Nephron progenitor cell (in vitro differentiated cells): ENCODE results near the gene PAFAH2.
A peak's percentile ranks its signal among the peaks of the same experiment; 100 is the strongest.
"Not testable (repeated sequence)": the region's sequence is repeated elsewhere in the genome, so short reads cannot be mapped to it uniquely, and the experiment has no call there.

Experiments used
- DNase-seq: peaks from one replicate; pipeline ENCODE4 v3.0.0; 2021
- H3K27ac Mint-ChIP-seq: 2 replicates; pipeline ENCODE4 v1.8.0; 2021; ENCODE audit warnings: mild to moderate bottlenecking, moderate library complexity, mixed read lengths
- H3K27me3 Mint-ChIP-seq: 2 replicates; pipeline ENCODE4 v1.8.0; 2021; ENCODE audit warnings: mild to moderate bottlenecking, low read depth, mixed read lengths; ENCODE audit not compliant: poor library complexity
- H3K36me3 Mint-ChIP-seq: 2 replicates; pipeline ENCODE4 v1.8.0; 2021; ENCODE audit warnings: low read depth, mixed read lengths
- H3K4me1 Mint-ChIP-seq: 2 replicates; pipeline ENCODE4 v1.8.0; 2021; ENCODE audit warnings: mixed read lengths
- H3K4me3 Mint-ChIP-seq: 2 replicates; pipeline ENCODE4 v1.8.0; 2021; ENCODE audit warnings: mild to moderate bottlenecking, moderate library complexity, mixed read lengths
- H3K9me3 Mint-ChIP-seq: 2 replicates; pipeline ENCODE4 v1.8.0; 2021; ENCODE audit warnings: mild to moderate bottlenecking, moderate library complexity, mixed read lengths
- TF ChIP-seq, protein P1 (sequence below): fragments of 200-600 bp; sonication (generic); IDR thresholded peaks from 2 replicates; pipeline ENCODE4 v1.5.0; 2021; ENCODE audit warnings: antibody characterized with exemption

Gene PAFAH2

DNA sequence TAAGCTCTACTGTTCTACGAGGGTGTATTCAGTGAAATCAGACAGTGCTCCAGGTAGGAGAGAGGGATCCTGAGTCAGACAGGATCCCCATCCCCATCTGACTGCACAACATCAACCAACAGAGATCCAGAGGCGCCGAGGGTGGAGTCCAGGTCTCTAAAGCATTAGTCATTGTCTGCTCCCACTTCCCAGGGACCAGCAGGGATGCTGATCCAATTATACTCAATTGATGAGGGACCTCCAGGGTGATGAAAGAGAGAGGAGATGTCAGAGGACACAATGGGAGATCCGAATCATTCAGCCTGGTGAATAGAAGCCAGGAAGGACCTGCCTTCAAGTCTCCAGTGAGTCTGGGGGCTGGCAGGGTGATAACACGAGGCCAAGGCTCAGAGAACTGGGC is 52.1 kb downstream of the PAFAH2 start:
- Mint-ChIP-seq H3K36me3 (peaks cover 17% of the 10 kb centered on the region), H3K27ac (no peak overlapping the region), H3K4me1 (no peaks in the 10 kb centered on the region), H3K9me3 (peaks cover 20% of the 10 kb centered on the region), H3K27me3 (peaks cover 7% of the 10 kb centered on the region), H3K4me3 (no peak overlapping the region)
- DNase-seq = no peak
- TF ChIP-seq, protein P1, sequence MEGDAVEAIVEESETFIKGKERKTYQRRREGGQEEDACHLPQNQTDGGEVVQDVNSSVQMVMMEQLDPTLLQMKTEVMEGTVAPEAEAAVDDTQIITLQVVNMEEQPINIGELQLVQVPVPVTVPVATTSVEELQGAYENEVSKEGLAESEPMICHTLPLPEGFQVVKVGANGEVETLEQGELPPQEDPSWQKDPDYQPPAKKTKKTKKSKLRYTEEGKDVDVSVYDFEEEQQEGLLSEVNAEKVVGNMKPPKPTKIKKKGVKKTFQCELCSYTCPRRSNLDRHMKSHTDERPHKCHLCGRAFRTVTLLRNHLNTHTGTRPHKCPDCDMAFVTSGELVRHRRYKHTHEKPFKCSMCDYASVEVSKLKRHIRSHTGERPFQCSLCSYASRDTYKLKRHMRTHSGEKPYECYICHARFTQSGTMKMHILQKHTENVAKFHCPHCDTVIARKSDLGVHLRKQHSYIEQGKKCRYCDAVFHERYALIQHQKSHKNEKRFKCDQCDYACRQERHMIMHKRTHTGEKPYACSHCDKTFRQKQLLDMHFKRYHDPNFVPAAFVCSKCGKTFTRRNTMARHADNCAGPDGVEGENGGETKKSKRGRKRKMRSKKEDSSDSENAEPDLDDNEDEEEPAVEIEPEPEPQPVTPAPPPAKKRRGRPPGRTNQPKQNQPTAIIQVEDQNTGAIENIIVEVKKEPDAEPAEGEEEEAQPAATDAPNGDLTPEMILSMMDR = no peak

DNA sequence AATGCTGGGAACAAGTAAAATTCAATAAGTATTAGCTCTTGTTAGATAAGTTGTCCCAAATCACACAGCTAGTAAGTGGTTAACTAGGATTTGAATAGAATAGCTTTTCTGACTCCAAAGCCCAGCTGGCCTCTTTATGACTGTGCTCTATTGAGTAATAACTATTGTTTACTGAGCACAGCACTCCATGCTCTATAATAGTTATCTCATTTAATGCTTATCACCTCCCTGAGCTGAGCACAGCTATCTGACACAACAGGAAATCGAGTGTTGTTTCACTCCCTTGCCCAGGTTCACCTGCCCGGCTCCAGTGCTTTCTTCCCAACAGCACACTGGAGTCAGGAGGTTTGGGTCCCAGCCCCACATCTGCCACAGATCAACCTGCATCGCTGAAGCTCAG is 52.9 kb downstream of the PAFAH2 start:
- H3K27ac Mint-ChIP-seq = no peak overlapping the region
- H3K36me3 Mint-ChIP-seq = peaks cover 17% of the 10 kb centered on the region
- TF ChIP-seq, protein P1 = no peak
- DNase-seq = no peak
- no peak overlapping the region for H3K4me3 Mint-ChIP-seq
- H3K9me3 Mint-ChIP-seq = peaks cover 20% of the 10 kb centered on the region
- H3K27me3 Mint-ChIP-seq = peaks cover 6% of the 10 kb centered on the region
- H3K4me1 Mint-ChIP-seq = peaks cover 5% of the 10 kb centered on the region

DNA sequence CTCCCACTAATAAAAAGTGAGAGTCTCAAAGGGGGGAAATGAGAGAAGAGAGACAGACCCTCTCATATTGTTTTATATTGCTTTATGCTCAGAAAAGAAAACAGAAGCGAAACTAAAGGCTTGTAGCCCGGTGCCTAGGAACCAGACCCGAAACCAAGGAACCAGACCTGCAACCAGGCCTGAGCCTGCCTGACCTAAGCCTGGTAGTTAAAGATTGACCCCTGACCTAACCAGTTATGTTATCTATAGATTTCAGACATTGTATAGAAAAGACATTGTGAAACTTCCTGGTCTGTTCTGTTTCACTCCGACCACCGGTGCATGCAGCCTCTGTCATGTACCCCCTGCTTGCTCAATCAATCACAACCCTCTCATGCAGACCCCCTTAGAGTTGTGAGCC is 54.4 kb downstream of the PAFAH2 start:
- Mint-ChIP-seq H3K36me3 (peaks cover 17% of the 10 kb centered on the region), H3K4me1 (peaks cover 12% of the 10 kb centered on the region), H3K9me3 (peaks cover 20% of the 10 kb centered on the region)
- H3K4me3 Mint-ChIP-seq, DNase-seq, H3K27ac Mint-ChIP-seq, H3K27me3 Mint-ChIP-seq: not testable (repeated sequence)

DNA sequence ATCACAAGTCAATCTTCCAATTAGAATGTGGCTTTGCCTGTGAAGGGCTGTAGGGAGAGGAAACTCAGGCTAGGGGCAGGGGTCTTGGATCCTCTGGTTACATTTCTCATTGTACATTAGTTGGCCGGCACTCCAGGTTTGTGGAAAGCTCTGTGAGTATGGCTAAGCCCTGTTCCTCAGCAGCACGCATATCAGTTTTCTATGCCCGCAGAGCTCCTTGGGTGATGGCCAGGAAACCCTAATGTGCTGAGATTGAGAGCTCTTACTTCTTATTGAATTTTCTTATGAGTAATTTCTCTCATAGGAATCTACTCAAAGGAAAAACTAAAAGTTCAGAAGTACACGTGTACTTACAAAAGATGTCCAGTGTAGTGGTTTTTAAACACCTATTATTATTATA is 60.9 kb downstream of the PAFAH2 start:
- Mint-ChIP-seq H3K27me3 (peaks cover 6% of the 10 kb centered on the region), H3K4me3 (no peak overlapping the region), H3K4me1 (peaks cover 29% of the 10 kb centered on the region), H3K36me3 (no peaks in the 10 kb centered on the region), H3K27ac (no peak overlapping the region), H3K9me3 (no peaks in the 10 kb centered on the region)
- no peak for DNase-seq
- TF ChIP-seq, protein P1 = no peak

DNA sequence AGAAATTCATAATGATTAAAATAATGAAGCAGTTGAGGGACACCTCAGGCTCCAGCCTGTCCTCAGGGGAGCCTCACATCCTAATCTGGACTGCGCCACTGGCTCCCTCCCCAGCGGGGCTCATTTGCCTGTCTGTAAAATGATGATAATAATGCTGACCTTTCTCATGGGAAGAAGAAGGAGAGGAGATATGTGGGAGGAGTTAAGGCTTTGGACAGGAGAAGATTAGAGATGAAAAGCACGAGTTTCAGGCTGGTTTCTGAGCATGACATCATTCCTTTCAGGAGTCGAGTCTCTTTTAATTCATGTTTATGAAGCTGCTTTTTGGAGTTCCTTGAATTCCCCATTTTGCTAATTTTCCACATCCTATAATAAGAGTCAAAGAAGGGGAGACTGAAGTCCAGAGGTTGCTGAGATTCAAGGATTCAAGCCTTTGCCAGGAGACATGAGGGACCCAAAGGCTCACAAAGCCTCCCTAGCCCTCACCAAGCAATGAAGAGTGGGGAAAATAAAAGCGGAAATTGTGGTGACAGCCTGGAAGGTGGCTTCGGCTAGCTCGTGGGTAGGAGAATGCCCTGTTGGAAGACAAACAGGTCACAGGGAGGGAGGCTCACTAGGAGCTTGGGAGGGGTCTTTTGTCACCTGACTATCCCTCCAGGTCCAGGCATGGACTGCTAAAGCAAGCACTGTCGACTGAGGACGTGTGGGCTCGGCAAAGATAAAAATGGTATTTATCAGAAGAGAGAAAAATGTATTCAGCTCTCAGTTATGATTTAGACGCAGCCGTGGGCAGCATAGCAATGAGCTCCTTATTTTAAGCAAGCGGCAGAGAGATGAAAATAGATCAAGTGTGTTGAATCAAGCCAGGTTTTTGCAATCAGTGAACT is 64.1 kb downstream of the PAFAH2 start:
- Mint-ChIP-seq H3K4me1 (peaks cover 17% of the 10 kb centered on the region), H3K36me3 (no peaks in the 10 kb centered on the region), H3K9me3 (no peaks in the 10 kb centered on the region), H3K4me3 (no peak overlapping the region), H3K27ac (peak overlapping the region; percentile 78), H3K27me3 (peaks cover 12% of the 10 kb centered on the region)
- no peak for DNase-seq
- TF ChIP-seq, protein P1 = no peak

DNA sequence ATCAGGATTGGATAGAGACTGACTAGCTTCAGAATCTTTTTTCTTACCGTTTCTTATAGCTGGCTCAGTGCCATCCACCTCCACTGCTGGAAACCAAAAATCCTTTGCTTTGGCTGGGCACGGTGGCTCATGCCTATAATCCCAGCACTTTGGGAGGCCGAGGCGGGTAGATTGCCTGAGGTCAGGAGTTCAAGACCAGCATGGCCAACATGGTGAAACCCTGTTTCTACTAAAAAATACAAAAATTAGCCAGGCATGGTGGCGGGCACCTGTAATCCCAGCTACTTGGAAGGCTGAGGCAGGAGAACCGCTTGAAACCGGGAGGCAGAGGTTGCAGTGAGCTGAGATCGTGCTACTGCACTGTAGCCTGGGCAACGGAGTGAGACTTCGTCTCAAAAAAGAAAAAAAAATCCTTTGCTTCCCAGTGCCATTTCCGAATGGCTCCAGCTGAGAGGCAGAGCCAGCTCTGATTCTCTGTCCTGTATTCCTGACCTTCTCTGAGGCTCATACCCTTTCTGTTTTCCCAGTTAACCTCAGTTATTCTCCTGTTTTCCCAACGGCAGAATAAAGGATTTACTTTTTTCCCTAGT is 65.0 kb downstream of the PAFAH2 start:
- Mint-ChIP-seq H3K27ac (peak overlapping the region; percentile 78), H3K27me3 (peaks cover 12% of the 10 kb centered on the region), H3K4me1 (peaks cover 22% of the 10 kb centered on the region)
- not testable (repeated sequence) for H3K4me3 Mint-ChIP-seq, H3K9me3 Mint-ChIP-seq, H3K36me3 Mint-ChIP-seq, DNase-seq

DNA sequence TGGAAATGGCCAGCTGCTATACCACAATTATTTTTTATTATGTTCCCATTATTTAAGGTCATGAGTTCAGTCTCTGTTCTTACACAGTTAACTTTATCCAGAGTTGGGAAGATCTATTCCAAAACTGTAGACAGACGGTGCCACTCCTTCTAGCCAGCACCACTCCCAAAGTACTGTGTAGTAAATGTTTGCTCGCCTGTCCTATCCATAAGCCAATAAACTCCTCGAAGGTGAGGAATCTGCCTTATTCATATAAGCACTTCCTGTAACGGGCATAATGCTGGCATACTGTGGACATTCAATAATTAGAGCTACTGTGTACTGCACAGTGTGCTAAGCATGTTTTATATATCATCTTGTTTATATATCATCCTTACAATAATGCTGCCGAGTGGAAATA is 65.5 kb downstream of the PAFAH2 start:
- no peak for DNase-seq

More for the DNA sequence above, 65.5 kb downstream of the PAFAH2 start:
- Mint-ChIP-seq H3K4me3 (no peak overlapping the region), H3K36me3 (no peaks in the 10 kb centered on the region), H3K4me1 (peaks cover 28% of the 10 kb centered on the region), H3K27me3 (peaks cover 12% of the 10 kb centered on the region), H3K9me3 (no peaks in the 10 kb centered on the region), H3K27ac (no peak overlapping the region)
- TF ChIP-seq, protein P1 = no peak
